NOMO-1 treated with dmso at 0.1 percent for 144 hours (cell line): ENCODE data around the gene PSENEN.

ENCODE experiments used
- DNase-seq: peaks from one replicate; lab custom pipeline; 2025; ENCODE audit not compliant: unreplicated experiment; lab: John Stamatoyannopoulos, UW

PSENEN gene

GRCh38 chr19:35750167-35750566, 4.7 kb downstream of the PSENEN start:
- no peak for DNase-seq

- no peak for DNase-seq
Measured at GRCh38 chr19:35751839-35752745, 6.6 kb downstream of the PSENEN start.

- DNase-seq = no peak
Measured at GRCh38 chr19:35752746-35753350, 7.4 kb downstream of the PSENEN start.

GRCh38 chr19:35753634-35754369, 8.4 kb downstream of the PSENEN start:
- DNase-seq = no peak

GRCh38 chr19:35754370-35755130, 9.1 kb downstream of the PSENEN start:
- no peak for DNase-seq

GRCh38 chr19:35755131-35755549, 9.7 kb downstream of the PSENEN start:
- no peak for DNase-seq

- no peak for DNase-seq
Measured at GRCh38 chr19:35755550-35756376, 10.3 kb downstream of the PSENEN start.

- no peak for DNase-seq
Measured at GRCh38 chr19:35756377-35757230, 11.2 kb downstream of the PSENEN start, which contains the start of gene HSPB6. Gene HSPB6, minus strand, starts transcription at chr19:35757029. Its CDS starts 21 bp downstream, at chr19:35757008.

GRCh38 chr19:35757231-35757748, 11.8 kb downstream of the PSENEN start:
- DNase-seq = no peak

- DNase-seq = peak; percentile 98
Measured at GRCh38 chr19:35757749-35758608, 12.5 kb downstream of the PSENEN start, which contains the start of gene PROSER3. Gene PROSER3, plus strand, starts transcription at chr19:35758176. Its CDS starts 40 bp downstream, at chr19:35758216.

- no peak for DNase-seq
Measured at GRCh38 chr19:35759697-35760096, 14.2 kb downstream of the PSENEN start.

GRCh38 chr19:35760711-35761349, 15.4 kb downstream of the PSENEN start:
- DNase-seq = no peak

- no peak for DNase-seq
Measured at GRCh38 chr19:35764432-35765315, 19.2 kb downstream of the PSENEN start.

- no peak for DNase-seq
Measured at GRCh38 chr19:35766571-35767104, 21.2 kb downstream of the PSENEN start.

GRCh38 chr19:35767288-35768081, 22.0 kb downstream of the PSENEN start:
- DNase-seq = no peak
